PC-9 (cell line): Measurements from ENCODE around the gene DGCR6L.

Source experiments
- CTCF ChIP-seq: fragments of 200-600 bp; sonication (generic); conservative IDR thresholded peaks from 2 replicates; pipeline ENCODE4 v1.6.1; 2017; ENCODE audit warnings: mixed run types, antibody characterized with exemption, mild to moderate bottlenecking, moderate library complexity
- EZH2 ChIP-seq: fragments of 200-600 bp; sonication (generic); IDR thresholded peaks from 2 replicates; pipeline ENCODE4 v1.8.0; 2017; ENCODE audit warnings: antibody characterized with exemption, low read depth

GRCh38 chr22:20267441-20268278, 52.2 kb downstream of the DGCR6L start:
- TF ChIP-seq EZH2 (no peak), CTCF (no peak)
